Vagina (tissue), 2 donors: ENCODE results near the gene F2. TPM values are rescaled to one million over a fixed set of nuclear protein-coding genes. Genes with fewer than 3 reads are reported as not detected.

Source experiments
- DNase-seq, 2 donors: peaks; one replicate each; pipeline ENCODE4 v3.0.0-alpha.2; 2017; ENCODE audit errors: extremely low spot score in 2 of 2
- H3K27ac ChIP-seq: fragments of 200-600 bp; sonication (generic); one replicate; pipeline ENCODE4 v1.5.1; 2019
- H3K27me3 ChIP-seq: fragments of 200-600 bp; sonication (generic); one replicate; pipeline ENCODE4 v1.5.1; 2019
- H3K36me3 ChIP-seq, 2 donors: fragments of 200-600 bp; sonication (generic); one replicate each; pipeline ENCODE4 v1.5.1; 2017 to 2019
- H3K4me1 ChIP-seq: fragments of 200-600 bp; sonication (generic); one replicate; pipeline ENCODE4 v1.5.1; 2019
- H3K4me3 ChIP-seq, 2 donors: fragments of 200-600 bp; sonication (generic); 1 replicate in 1 of 2; 2 replicates in 1 of 2; pipeline ENCODE4 v1.5.1; 2016 to 2019
- H3K9me3 ChIP-seq: fragments of 200-600 bp; sonication (generic); one replicate; pipeline ENCODE4 v1.5.1; 2019
- CTCF ChIP-seq, 3 experiments: fragments of 450-650 bp in 2 of 3; fragments of 200-600 bp in 1 of 3; sonication (generic) in 1 of 3; IDR thresholded peaks; one replicate each; pipeline ENCODE4 v1.5.1; 2017 to 2019; ENCODE audit warnings: antibody characterized with exemption in 3 of 3, mild to moderate bottlenecking in 2 of 3, moderate library complexity in 2 of 3
- POLR2A ChIP-seq, 2 donors: fragments of 450-650 bp; IDR thresholded peaks; one replicate each; pipeline ENCODE4 v1.6.1; 2017; ENCODE audit warnings: antibody characterized with exemption in 2 of 2, mild to moderate bottlenecking in 2 of 2, moderate library complexity in 2 of 2
- POLR2AphosphoS5 ChIP-seq, 2 donors: sonication (generic); formaldehyde crosslinking; IDR thresholded peaks; one replicate each; pipeline ENCODE4 v1.9.0; 2017; ENCODE audit warnings: antibody characterized with exemption in 2 of 2, mild to moderate bottlenecking in 2 of 2, low read depth in 1 of 2; ENCODE audit not compliant: insufficient read depth in 1 of 2
- intact Hi-C: fragments of 100-400 bp; cut with DNase I; formaldehyde crosslinking; loops from one replicate; pipeline ENCODE4 v1.15.1; 2023
- total RNA-seq: library from RNA; depleted of rRNA; stranded (reverse); fragments of >200 nt; gene quantifications from one replicate; pipeline ENCODE4 v1.2.3, GENCODE V29; 2016

F2 gene
- total RNA-seq, 1 donor from 2014 or later: not detected

GRCh38 chr11:46718155-46719019, 626 bp upstream of the F2 start:
- no peak for DNase-seq

DNA sequence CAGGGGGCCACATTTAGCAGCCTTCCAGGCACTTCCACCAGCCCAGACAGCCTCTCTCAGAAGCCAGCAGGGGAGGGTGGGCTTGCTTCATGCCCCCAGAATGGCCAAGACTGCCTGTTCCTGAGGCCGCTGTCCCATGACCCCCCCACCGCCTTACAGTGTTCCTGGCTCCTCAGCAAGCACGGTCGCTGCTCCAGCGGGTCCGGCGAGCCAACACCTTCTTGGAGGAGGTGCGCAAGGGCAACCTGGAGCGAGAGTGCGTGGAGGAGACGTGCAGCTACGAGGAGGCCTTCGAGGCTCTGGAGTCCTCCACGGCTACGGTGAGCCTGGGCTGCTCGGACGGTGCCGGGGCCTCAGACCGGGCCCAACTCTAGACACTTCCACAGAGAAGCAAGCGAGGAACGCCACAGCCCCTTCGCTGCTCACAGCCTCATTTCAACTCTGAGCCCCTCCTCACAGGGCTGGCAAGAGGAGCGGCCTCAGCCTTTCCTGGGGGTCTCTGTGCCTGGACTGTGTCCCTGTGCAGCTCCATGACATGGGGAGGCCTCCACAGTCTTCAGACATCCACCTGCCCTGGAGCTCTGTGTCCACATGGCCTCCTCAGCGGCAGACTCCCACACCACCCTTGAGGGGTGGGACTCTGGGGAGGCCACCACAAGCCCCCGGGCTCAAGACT, 668 bp downstream of the F2 start:
- DNase-seq: no peak
- intact Hi-C loops: no loop called here
- no peaks in the 10 kb centered on the region for H3K9me3 ChIP-seq
- no peak overlapping the region for H3K27ac ChIP-seq
- H3K4me1 ChIP-seq: no peaks in the 10 kb centered on the region
- no peaks in the 10 kb centered on the region for H3K27me3 ChIP-seq
- TF ChIP-seq CTCF (IDR thresholded peaks at IDR 0.05): no peak
- TF ChIP-seq POLR2A (IDR thresholded peaks at IDR 0.05): no peak
- no peak for TF ChIP-seq POLR2AphosphoS5 (IDR thresholded peaks at IDR 0.05; ENCODE audit: insufficient read depth in 1 of 2, low read depth in 1 of 2)
- no peaks in the 10 kb centered on the region for H3K36me3 ChIP-seq
- H3K4me3 ChIP-seq: no peak overlapping the region

More at GRCh38 chr11:46718155-46719019, 626 bp upstream of the F2 start:
- H3K36me3 ChIP-seq: no peaks in the 10 kb centered on the region
- intact Hi-C loops: no loop called here
- no peak overlapping the region for H3K27ac ChIP-seq
- TF ChIP-seq POLR2AphosphoS5 (IDR thresholded peaks at IDR 0.05; ENCODE audit: insufficient read depth in 1 of 2, low read depth in 1 of 2): no peak
- TF ChIP-seq POLR2A (IDR thresholded peaks at IDR 0.05): no peak
- no peak for TF ChIP-seq CTCF (IDR thresholded peaks at IDR 0.05)
- H3K9me3 ChIP-seq: no peaks in the 10 kb centered on the region
- H3K27me3 ChIP-seq: no peaks in the 10 kb centered on the region
- no peaks in the 10 kb centered on the region for H3K4me1 ChIP-seq
- no peak overlapping the region for H3K4me3 ChIP-seq

DNA sequence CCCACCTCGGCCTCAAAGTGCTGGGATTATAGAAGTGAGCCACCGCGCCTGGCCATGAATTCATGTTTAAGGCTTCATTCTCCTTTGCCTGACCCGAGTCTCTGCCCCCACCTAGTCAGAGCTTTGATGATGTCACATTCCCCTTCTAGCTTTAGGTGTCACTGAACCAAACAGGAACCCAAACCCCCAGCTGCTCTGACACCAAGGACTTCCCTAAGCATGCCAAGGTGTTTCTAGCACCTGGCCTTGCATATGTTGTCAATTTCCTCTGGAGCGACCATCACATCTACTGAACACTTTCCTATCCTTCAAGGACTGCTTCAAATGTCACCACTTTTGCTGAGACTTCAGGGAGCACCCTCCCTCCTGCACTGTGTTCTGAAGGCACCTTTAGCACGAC, 2.3 kb downstream of the F2 start:
- intact Hi-C loops: no loop called here
- no peaks in the 10 kb centered on the region for H3K36me3 ChIP-seq
- H3K9me3 ChIP-seq: no peaks in the 10 kb centered on the region
- TF ChIP-seq POLR2A (IDR thresholded peaks at IDR 0.05) (no peak), CTCF (IDR thresholded peaks at IDR 0.05) (no peak), POLR2AphosphoS5 (IDR thresholded peaks at IDR 0.05; ENCODE audit: insufficient read depth in 1 of 2, low read depth in 1 of 2) (no peak)
- no peak overlapping the region for H3K27ac ChIP-seq
- H3K27me3 ChIP-seq: no peaks in the 10 kb centered on the region
- DNase-seq: no peak
- H3K4me1 ChIP-seq: no peaks in the 10 kb centered on the region
- H3K4me3 ChIP-seq: no peak overlapping the region

DNA sequence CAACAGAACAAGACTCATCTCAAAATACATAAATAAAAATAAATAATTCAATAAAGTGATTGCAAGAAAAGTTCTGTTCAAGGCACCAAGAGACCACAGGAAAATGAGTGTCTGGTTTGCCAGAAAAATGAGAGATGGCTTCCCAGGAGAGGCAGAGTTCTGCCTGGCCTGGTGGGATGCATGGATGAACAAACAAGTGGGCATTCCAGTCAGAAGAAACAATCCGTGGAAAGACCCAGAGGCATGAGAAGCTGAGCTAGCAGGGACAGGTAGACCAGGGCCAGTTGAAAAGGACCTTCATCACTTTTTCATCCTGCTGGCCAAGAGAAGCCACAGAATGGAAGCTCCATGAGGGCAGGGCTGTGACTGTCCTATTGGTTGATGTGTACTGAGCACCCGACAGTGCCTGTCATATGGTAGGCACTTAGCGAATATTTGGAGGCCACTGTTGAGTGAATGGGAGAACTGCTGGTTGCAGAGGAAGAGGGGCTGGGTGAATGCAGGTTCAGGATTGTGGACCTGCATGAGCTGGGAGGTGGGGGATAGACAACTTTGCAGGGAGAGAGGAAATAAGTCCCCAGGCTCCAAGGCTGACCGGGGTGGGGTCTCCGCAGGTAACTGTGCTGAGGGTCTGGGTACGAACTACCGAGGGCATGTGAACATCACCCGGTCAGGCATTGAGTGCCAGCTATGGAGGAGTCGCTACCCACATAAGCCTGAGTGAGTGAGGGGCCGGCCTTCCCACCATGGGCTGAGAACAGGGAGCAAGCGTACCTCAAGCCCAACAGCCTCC, 3.7 kb downstream of the F2 start:
- H3K4me3 ChIP-seq: no peak overlapping the region
- intact Hi-C loops: no loop called here
- H3K9me3 ChIP-seq: no peaks in the 10 kb centered on the region
- no peaks in the 10 kb centered on the region for H3K4me1 ChIP-seq
- no peaks in the 10 kb centered on the region for H3K27me3 ChIP-seq
- TF ChIP-seq CTCF (IDR thresholded peaks at IDR 0.05) (no peak), POLR2AphosphoS5 (IDR thresholded peaks at IDR 0.05; ENCODE audit: insufficient read depth in 1 of 2, low read depth in 1 of 2) (no peak), POLR2A (IDR thresholded peaks at IDR 0.05) (no peak)
- H3K36me3 ChIP-seq: no peaks in the 10 kb centered on the region
- DNase-seq: no peak
- H3K27ac ChIP-seq: no peak overlapping the region
